ENCODE measurements around the gene KRT10.

The KRT10 gene

GRCh38 chr17:40822132-40822812 is at the start of gene KRT10:
KRT10 (minus strand) TSS chr17:40822614; CDS start chr17:40822585, 29 bp downstream.
- H3K27ac ChIP-seq = no peak within 1 kb of the TSS
- TF ChIP-seq CTCF (IDR thresholded peaks at IDR 0.05) = no peak
- TF ChIP-seq ZFX (IDR thresholded peaks at IDR 0.05; ENCODE audit: borderline replicate concordance) = no peak

- no peak for TF ChIP-seq ZFX (IDR thresholded peaks at IDR 0.05; ENCODE audit: borderline replicate concordance)
- no peak for TF ChIP-seq CTCF (IDR thresholded peaks at IDR 0.05)
- no peak overlapping the region for H3K27ac ChIP-seq
Observed at GRCh38 chr17:40871316-40871715, 48.9 kb upstream of the KRT10 start.

GRCh38 chr17:40870136-40870535 is 47.7 kb upstream of the KRT10 start:
- TF ChIP-seq CTCF (IDR thresholded peaks at IDR 0.05) (no peak), ZFX (IDR thresholded peaks at IDR 0.05; ENCODE audit: borderline replicate concordance) (no peak)
- H3K27ac ChIP-seq = no peak overlapping the region

GRCh38 chr17:40866838-40867237 is 44.4 kb upstream of the KRT10 start, which contains the start of gene KRT12:
KRT12 (minus strand) TSS chr17:40867223; CDS start chr17:40867186, 37 bp downstream.
- TF ChIP-seq ZFX (IDR thresholded peaks at IDR 0.05; ENCODE audit: borderline replicate concordance) = no peak
- no peak for TF ChIP-seq CTCF (IDR thresholded peaks at IDR 0.05)
- no peak within 1 kb of the TSS for H3K27ac ChIP-seq

GRCh38 chr17:40864661-40865390 is 42.4 kb upstream of the KRT10 start:
- TF ChIP-seq ZFX (IDR thresholded peaks at IDR 0.05; ENCODE audit: borderline replicate concordance) (no peak), CTCF (IDR thresholded peaks at IDR 0.05) (no peak)
- H3K27ac ChIP-seq = no peak overlapping the region

- peak; percentile 61 for TF ChIP-seq CTCF (IDR thresholded peaks at IDR 0.05)
- no peak for TF ChIP-seq ZFX (IDR thresholded peaks at IDR 0.05; ENCODE audit: borderline replicate concordance)
- no peak overlapping the region for H3K27ac ChIP-seq
Observed at GRCh38 chr17:40862985-40863733, 40.7 kb upstream of the KRT10 start.

All from 22Rv1 (cell line).